ENCODE measurements around the gene COP1. TPM values are rescaled to one million over a fixed set of nuclear protein-coding genes. Genes with fewer than 3 reads are reported as not detected.

Gene COP1
- total and polyA plus RNA-seq, 2 of the 13 experiments (the other 11 are each of a cell fraction or from before 2014, with no cell fraction given), result 20.5 to 51.3 TPM

GRCh38 chr1:176068256-176068655 lies 138.8 kb downstream of the COP1 start:
- H3K4me3 ChIP-seq (replicated peaks in 1 of 3; ENCODE audit: insufficient read depth in 1 of 3, low read depth in 2 of 3, low read length in 3 of 3), result no peak overlapping the region
- POLR2A ChIA-PET, result no interaction called here
- FAIRE-seq (no peak), ATAC-seq (no peak), DNase-seq (ENCODE audit: low spot score) (no peak)
- no TSS peak for BruUV-seq (replicated peaks)
- TF ChIP-seq ZNF382 (CRISPR knock-in tag; IDR thresholded peaks at IDR 0.05; ENCODE audit: borderline replicate concordance) (no peak), SKIL (CRISPR knock-in tag; IDR thresholded peaks at IDR 0.05; ENCODE audit: borderline replicate concordance) (no peak), NAIF1 (CRISPR knock-in tag; IDR thresholded peaks at IDR 0.05; ENCODE audit: borderline replicate concordance) (no peak), ZNF691 (CRISPR knock-in tag; IDR thresholded peaks at IDR 0.05; ENCODE audit: borderline replicate concordance, low read depth) (no peak), ZNF558 (CRISPR knock-in tag; IDR thresholded peaks at IDR 0.05; ENCODE audit: borderline replicate concordance) (no peak), FOXM1 (CRISPR knock-in tag; IDR thresholded peaks at IDR 0.05) (no peak), DMAP1 (CRISPR knock-in tag; IDR thresholded peaks at IDR 0.05) (no peak), ZNF569 (CRISPR knock-in tag; IDR thresholded peaks at IDR 0.05; ENCODE audit: borderline replicate concordance) (no peak), ZFP82 (CRISPR knock-in tag; IDR thresholded peaks at IDR 0.05; ENCODE audit: borderline replicate concordance) (no peak), ETV6 (CRISPR knock-in tag; conservative IDR thresholded peaks at IDR 0.05) (no peak), ATF7-NPFF (CRISPR knock-in tag; IDR thresholded peaks at IDR 0.05; ENCODE audit: low read depth) (no peak), ZNF207 (IDR thresholded peaks at IDR 0.05; ENCODE audit: borderline replicate concordance) (no peak), ZNF326 (CRISPR knock-in tag; IDR thresholded peaks at IDR 0.05; ENCODE audit: borderline replicate concordance) (no peak), JUN (CRISPR knock-in tag; IDR thresholded peaks at IDR 0.05) (no peak)
- TF ChIP-seq, protein P1, sequence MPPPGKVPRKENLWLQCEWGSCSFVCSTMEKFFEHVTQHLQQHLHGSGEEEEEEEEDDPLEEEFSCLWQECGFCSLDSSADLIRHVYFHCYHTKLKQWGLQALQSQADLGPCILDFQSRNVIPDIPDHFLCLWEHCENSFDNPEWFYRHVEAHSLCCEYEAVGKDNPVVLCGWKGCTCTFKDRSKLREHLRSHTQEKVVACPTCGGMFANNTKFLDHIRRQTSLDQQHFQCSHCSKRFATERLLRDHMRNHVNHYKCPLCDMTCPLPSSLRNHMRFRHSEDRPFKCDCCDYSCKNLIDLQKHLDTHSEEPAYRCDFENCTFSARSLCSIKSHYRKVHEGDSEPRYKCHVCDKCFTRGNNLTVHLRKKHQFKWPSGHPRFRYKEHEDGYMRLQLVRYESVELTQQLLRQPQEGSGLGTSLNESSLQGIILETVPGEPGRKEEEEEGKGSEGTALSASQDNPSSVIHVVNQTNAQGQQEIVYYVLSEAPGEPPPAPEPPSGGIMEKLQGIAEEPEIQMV (CRISPR knock-in tag; IDR thresholded peaks at IDR 0.05; ENCODE audit: low read depth), result no peak
- peaks cover 4% of the 10 kb centered on the region for H4K20me1 ChIP-seq (ENCODE audit: insufficient read depth, low read length)
- 97% methylated on average over 2 of the region's 2 CpGs for WGBS (ENCODE audit: low lambda C conversion rate)
- H3K4me1 ChIP-seq (ENCODE audit: insufficient read depth, low read length), result no peaks in the 10 kb centered on the region
- no peak overlapping the region for H3K4me2 ChIP-seq (ENCODE audit: low read depth, low read length)
- H3K36me3 ChIP-seq (replicated peaks in 1 of 2; ENCODE audit: control insufficient read depth in 1 of 2, insufficient read depth in 2 of 2, low read length in 2 of 2), result no peaks in the 10 kb centered on the region; a peak in 2 of 5 replicates
- H3K27me3 ChIP-seq (ENCODE audit: control insufficient read depth in 1 of 2, insufficient read depth in 2 of 2, low read length in 2 of 2), result no peaks in the 10 kb centered on the region; a peak in 1 of 5 replicates
- no peaks in the 10 kb centered on the region for H3K9me3 ChIP-seq (ENCODE audit: low read length)
- CTCF ChIA-PET (ENCODE audit: low intra/inter-chr PET ratio, low total read pairs), result no interaction called here
- intact Hi-C loops (cut with micrococcal nuclease; ENCODE audit: unreplicated experiment) (no loop called here), in situ Hi-C loops (cut with HindIII; ENCODE audit: extremely low pct_ligation_motif_present, low pct_unique_long_range_greater_than_20kb) (loop anchor here (25.0 kb wide), 2 partner anchors 706 to 906 kb away; no protein-coding TSS in a partner anchor)
- H3K79me2 ChIP-seq (ENCODE audit: insufficient read depth, low read length), result no peaks in the 10 kb centered on the region
- H2AFZ ChIP-seq (ENCODE audit: low read length), result no peak overlapping the region
- H3K27ac ChIP-seq (ENCODE audit: extremely low read length, insufficient read depth, low read length), result no peak overlapping the region
- H3K9ac ChIP-seq (ENCODE audit: insufficient read depth, low read depth, low read length), result no peak overlapping the region

All from HepG2 (cell line).